ENCODE results near the gene UVRAG.
A peak's percentile ranks its signal among the peaks of the same experiment; 100 is the strongest.
"Not testable (repeated sequence)": the region's sequence is repeated elsewhere in the genome, so short reads cannot be mapped to it uniquely, and the experiment has no call there.

UVRAG gene

DNA sequence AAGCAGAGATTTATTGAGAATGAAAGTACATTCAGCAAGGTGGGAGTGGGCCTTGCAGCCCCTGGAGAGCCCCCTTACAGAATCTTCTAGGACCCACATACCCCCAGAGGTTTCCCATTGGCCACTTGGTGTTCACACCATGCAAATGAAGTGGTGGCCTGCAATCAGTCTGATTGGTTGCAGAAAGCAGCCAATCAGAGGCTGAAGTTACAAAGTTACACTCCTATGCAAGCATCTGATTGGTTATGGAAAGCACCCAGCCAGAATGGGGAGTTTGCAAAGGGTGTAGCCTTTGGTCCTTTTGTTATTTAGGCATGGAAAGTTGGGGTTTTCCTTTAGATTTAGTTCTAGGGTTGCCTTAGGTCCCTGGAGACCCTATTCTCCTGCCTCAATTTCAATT is 34.9 kb downstream of the UVRAG start:
- no peak for DNase-seq

DNA sequence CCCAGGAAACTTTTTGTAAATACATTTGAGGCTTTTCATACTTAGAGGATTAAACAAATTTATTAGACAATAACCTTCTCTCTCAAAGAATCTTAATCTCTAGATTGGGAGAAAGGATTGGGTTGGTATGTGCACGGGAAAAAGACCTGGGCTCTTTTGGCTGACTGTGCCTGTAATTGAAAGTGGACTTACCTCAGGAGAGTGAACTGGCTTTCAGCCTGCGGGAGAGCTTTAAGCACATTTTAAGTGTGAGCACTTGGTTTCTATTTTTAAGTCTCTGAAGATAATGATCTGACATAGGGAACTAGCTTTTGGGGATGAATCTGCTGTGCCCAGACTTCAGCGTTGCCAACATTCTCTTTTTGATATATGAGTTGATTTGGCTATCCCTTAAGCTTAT is 35.8 kb downstream of the UVRAG start:
- peak; percentile 24 for DNase-seq

DNA sequence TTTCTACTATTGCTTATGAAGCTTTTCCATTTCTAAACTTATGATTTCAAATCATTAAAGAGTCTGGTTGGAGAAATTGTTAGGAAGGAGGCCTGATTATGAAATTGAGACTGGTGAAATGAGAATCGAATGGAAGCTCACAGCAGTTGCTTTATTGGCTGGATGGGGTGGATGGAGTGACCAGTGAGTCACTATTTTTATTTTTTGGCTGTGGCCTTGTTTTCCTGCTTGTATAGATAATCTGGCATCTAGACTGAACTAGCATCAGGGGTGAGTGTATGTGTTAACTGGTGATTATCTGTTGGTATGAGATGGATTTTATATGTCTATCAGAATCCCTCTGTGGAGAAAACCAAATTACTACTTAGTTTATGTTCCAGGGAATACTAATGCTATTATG is 36.2 kb downstream of the UVRAG start:
- DNase-seq, result no peak

DNA sequence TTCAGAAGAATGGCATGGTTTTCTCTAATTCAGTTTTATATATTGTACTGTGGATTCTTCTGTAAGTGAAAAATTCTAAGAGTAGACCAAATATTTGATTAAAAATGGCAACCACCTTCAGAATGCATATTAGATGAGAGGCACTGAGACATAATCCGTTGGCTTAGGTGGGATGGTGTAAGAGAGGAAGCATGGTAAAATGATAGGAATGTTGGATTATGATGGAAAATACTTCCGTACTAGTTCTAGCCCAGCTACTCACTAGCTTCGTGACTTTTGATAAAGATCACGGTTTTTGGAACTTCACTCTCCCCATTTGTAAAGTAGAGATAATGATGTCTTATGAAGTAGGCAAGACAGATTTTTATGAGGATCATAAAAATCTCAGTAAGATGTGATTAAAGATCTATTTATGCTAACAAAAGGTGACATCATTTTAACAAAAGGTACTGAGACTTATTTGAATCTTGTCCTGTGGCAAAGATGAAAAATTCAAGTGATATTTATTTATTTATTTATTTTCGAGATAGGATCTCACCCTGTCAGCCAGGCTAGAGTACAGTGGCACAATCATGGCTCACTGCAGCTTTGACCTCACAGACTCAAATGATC is 37.5 kb downstream of the UVRAG start:
- no peak for DNase-seq

DNA sequence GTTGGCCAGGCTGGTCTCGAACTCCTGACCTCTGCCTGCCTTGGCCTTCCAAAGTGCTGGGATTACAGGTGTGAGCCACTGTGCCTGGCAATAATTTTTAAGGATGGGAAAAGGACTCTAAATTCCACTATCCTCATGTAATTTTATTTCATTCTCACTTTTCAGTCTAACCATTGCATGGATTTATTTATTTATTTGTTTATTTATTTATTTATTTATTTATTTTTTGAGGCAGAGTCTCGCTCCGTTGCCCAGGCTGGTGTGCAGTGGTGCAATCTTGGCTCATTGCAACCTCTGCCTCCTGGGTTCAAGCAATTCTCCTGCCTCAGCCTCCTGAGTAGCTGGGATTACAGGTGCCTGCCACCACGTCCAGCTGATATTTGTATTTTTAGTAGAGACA is 38.6 kb downstream of the UVRAG start:
- DNase-seq, result not testable (repeated sequence)

DNA sequence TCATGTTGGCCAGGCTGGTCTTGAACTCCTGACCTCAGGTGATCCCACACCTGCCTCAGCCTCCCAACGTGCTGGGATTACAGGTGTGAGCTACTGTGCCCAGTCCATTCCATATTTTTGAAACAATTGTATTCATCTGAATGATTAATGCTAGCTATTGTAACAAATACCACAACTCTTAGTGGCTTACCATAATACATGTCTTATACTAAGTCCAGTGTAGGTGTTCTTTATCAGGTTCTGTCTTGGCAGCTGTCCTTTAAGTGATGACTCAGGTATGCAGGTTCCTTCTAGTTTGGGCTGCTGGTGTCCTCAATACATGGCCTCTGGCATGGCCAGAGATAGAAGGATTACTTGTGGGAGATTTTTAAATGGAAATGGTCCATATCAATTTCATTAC is 39.0 kb downstream of the UVRAG start:
- no peak for DNase-seq

DNA sequence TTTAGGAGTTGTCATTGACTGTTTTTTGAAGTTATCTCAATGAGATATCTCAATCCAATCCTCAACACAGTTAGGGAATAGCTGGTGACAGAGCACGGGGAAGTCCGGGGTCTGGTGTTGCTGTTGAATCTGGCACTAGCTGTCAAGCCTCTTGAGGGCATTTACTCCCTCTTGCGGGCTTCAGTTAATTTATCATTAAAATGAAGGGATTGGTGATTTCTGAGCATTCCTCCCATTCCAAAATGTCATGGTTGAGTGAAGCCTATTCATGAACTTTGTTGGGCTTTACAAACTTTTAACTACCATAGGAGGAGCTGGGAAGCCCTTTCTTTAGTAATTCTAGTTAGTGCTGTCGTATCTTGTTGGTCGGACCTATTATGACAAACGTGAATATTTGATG is 40.2 kb downstream of the UVRAG start:
- no peak for DNase-seq

DNA sequence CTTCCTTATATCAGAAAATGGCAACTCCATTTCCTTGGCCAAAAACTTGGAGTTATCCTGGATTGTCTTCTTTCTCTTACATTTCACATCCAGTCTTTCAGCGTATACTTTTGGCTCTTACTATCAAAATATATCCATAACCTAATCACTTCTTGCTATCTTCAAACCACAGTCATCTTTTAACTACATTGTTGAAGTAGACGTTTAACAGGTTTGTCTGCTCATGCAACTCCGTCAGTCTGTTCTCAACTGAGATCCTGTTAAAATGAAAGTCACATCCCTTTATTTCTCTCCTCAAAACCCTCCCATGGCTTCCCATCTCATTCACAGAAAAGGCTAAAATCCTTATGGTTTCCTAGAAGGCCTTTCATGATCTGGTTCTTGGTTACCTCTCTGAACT is 41.9 kb downstream of the UVRAG start:
- no peak for DNase-seq

DNA sequence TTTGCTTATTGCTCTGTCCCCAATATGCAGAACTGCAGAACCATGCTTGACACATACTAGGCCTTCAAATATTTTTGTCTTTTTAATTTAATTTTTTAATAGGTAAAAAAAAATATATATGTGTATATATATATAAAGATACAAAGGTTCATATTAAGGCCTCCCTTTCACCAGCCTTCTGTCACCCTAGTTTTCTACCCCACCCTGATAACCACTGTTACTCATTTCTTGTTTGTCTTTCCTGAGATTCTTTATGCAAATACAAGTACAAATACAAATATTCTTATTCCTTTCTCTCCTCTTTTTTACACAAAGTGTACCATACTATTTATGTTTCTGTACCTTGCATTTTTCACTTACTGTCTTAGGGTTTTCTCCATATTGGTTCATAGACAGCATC is 43.0 kb downstream of the UVRAG start:
- DNase-seq, result no peak

DNA sequence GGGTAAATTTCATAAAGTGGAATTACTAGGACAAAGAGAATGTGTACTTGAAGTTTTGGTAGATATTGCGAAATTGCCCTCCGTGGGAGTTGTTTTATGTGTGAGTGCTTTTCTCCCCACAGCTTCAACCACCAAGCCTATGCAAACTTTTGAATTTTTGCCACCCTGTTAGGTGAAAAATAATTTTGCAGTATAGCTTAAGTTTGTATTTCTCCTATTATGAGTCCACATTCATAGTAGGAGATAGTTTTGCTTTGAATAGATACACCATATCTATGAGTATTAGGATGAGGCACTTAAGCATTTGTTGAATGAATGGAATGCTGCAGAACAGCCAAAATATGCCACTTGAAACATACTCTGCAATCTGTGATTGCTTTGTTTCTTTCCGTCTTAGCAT is 43.6 kb downstream of the UVRAG start:
- no peak for DNase-seq

DNA sequence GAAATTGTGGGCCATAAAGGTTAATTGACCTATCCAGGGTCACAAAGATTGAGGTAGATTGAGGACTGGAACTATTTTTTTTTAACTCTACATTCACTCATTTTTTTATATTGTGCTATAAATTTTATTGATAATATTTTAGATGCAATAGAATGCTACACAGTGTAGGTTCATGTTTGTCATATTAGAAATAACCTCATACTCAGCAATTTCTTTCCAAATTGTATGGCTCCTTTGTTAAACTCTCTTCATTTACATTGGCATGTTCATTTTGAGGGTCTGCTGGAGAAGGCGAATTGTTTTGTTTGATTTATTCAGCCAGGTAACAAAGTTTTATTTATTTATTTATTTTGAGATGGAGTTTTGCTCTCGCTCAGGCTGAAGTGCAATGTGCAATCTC is 44.6 kb downstream of the UVRAG start:
- DNase-seq, result no peak

DNA sequence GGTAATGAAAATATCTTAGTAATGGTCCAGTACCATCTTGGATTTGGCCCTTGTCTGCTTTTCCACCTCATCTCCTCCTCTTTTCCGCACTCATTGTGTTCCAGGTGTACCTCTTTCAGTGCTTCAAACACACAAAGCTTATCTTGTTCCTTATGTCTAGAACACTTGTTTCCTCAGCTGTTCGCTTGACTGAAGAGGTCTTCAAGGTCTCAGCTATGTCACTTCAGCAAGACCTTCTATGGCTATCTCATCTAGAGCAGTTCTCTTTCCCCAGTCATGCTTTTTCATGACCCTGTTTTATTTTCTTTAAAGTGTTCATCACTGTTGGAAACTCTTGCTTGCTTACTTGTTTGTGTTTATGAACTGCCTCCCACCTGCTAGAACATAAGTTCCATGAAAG is 47.4 kb downstream of the UVRAG start:
- no peak for DNase-seq

DNA sequence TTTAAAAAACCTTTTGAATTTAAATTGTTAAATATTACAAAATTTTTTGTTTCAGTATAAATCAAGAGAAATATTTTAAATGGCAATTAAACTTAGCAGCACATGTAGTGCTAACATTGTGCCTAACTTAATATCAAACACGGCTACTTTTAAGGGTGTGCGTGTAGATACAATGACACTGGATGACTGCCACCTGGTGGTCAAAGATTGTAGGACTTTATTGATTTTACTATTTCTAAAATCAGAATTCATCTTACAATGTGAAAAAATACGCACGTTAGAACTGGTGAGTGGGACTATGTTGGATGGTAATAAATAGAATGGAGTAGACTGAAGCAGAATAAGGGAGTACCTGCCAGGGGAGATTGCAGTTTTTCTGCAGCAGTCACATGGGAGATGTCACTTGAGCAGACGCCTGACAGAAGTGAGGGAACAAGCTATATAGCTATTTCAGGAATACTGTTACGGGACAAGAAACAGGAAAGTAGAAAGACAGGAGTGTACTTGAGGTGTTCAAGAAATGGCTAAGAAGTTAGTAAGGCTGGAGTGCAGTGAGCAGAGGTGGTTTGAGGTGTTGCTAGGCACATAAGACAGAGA is 52.9 kb downstream of the UVRAG start:
- peak; percentile 68 for DNase-seq

DNA sequence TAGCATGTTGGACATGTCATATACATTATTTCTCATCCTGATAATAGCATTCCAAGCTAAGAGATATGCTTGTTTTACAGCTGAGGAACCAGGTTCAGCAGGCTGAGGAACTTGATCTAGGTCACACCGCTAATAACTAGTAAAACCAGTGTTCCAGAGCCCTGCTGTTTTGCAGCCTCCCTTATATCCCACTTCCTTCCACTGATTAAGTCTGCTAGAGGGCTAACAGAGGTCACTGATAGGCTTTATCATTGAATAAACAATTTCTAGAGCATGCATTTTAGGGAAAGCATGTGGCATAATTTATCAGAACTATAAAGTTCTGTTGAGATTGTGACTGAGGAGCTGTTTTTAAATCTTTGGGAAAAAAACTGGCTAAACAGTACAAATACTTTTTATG is 54.0 kb downstream of the UVRAG start:
- DNase-seq, result no peak

DNA sequence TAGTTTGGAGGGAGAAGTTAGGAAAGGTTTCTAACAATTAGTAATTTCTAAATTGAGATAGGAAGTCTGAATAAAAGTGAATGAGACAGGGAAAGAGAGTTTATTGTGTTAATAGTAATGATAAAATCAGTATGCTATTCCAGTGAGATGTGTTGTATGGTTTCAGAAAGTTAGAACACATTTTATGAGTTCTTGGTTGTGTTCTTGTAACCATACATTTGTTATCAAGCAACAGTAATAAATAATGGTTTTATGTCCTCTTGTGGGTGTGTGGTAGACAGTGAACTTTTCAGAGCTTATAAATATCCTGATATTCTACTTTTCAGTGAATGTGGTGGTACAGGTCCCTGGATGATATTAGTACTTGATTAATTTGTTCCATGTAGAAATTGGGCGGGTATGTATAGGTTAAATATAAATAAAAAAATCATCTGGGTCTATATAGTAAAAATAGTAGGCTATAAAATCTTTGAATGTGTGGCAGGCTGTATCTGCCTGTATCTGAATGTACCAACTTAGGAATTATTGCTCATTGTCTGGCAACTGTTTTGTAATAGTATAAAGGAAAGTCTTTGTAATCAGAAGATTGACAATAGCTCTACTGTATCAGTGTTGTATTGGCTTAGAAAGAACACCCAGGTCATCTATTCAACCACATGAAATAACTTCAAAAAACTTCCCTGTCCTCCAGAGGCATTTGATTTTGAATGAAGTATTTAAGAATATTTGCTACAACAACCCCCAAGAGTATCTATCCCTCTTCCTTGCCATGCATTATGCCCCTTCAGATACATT is 54.8 kb downstream of the UVRAG start:
- DNase-seq, result no peak

DNA sequence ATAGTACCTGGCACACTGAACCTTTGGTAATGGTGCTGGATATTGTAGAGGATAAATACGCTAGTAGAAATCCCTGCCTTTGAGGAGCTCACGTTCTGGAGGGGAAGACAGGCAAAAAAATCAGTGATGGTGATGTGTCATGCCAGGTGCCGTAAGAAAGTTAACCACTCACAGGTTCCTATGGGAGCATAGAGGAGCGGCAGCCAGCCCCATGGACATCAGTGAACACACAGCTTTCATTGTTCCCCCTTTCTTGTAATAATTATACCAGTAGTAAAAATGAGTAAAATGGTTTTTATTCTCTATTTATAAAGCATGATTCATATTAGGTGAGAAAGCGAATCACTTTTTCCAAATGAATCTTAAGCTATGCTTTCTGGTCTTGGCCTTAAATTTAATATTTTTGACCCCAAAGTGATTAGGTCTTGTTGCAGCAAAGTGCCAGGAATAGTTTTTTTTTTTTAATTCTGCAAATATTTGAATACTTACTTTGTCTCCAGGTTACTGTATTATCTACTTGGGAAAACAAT is 57.9 kb downstream of the UVRAG start:
- DNase-seq, result no peak

DNA sequence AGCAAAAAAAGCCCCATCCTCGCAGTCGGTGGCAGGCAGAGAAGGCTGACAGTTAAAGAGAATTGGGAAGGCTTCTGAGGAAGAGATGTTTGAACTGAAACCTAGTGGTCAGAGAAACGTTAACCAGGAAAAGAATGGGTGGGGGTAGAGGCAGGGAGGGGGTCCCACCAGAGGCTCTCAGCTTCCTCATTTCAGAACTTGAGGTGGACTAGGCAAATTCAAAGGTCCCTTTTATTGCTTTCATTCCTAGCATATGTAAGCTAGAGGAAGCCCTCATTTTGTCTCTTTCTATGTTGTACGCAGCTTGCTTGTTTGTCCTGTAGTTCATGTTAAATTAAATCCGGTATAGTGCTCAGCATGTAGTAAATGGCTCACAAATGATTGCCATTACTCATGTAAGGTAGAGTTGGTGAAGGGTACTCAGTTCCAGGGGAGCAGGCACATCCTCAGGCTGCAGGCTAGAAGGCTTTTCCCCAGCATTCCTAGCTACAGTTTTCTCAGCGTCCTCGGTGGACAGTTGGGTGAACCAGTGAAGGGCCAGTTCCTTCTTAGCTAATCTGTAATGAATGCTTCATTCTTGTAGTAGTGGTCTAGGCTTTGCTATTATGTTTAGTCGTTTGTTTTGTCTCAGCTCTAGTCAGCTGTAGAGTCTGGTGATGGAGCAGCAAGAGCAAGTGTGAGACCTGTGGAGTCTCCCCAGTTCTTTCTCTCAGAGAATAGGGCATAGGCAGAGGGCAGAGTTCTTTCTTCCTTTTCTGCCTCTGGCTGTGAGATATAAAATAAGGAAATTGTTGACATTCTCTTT is 58.6 kb downstream of the UVRAG start:
- no peak for DNase-seq

DNA sequence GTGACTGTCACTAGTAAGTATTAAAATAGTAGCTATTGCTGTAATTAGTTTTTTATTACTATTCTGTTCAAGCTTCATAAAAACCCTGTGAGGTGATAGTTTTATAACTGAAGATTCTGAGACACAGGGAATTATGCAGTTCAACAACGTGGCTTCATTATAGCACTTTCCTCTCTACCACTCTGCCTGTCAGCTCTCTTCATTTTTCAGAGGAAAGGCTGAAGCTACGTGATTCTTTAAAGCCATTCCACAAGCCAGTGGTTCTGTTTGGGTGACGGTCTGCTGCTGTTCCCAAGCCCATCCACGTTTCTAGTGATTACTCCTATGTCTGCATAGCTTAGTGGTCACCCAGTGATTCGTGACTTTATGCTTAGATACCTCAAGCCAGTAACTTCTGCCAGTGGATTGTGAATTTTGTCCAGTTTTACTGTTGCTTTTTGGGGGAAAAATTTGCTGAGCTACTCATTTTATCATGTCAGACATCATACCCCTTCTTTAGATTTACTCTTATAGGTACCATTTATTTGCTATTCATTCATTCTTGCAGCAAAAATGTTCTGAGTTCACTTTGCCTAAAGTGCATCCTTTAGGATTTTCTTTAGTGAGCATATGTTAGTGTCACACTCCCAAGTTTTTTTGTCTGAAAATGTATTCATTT is 59.8 kb downstream of the UVRAG start:
- DNase-seq, result no peak

DNA sequence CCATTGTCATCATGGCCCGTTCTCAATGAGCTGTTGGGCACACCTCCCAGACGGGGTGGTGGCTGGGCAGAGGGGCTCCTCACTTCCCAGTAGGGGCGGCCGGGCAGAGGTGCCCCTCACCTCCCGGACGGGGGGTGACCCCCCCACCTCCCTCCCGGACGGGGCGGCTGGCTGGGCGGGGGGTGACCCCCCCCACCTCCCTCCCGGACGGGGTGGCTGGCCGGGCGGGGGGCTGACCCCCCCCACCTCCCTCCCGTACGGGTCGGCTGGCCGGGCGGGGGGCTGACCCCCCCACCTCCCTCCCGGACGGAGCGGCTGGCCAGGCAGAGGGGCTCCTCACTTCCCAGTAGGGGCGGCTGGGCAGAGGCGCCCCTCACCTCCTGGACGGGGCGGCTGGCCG is 62.3 kb downstream of the UVRAG start:
- DNase-seq, result not testable (repeated sequence)

DNA sequence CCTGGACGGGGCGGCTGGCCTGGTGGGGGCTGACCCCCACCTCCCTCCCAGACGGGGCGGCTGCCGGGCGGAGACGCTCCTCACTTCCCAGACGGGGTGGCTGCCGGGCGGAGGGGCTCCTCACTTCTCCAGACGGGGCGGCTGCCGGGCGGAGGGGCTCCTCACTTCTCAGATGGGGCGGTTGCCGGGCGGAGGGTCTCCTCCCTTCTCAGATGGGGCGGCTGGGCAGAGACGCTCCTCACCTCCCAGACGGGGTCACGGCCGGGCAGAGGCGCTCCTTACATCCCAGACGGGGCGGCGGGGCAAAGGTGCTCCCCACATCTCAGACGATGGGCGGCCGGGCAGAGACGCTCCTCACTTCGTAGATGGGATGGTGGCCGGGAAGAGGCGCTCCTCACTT is 62.9 kb downstream of the UVRAG start:
- not testable (repeated sequence) for DNase-seq

DNA sequence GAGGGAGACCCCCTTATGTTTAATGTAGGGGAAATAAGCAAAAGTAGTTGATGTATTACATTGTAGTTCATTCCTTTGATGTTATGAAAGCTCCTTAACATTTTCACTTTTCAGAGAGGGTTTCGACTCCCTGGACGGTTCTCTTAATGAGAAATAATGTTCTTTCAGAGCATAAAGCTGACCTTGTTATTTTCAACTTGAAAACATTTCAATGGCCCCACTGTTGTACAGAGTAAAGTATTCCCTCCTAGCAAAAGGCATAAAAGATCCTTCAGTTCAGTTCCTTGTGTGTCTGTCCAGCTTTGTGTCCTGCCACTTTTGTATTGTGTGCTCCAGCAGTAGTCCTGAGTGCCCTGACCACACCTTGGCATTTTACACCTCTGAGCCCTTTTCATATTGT is 63.9 kb downstream of the UVRAG start:
- no peak for DNase-seq

DNA sequence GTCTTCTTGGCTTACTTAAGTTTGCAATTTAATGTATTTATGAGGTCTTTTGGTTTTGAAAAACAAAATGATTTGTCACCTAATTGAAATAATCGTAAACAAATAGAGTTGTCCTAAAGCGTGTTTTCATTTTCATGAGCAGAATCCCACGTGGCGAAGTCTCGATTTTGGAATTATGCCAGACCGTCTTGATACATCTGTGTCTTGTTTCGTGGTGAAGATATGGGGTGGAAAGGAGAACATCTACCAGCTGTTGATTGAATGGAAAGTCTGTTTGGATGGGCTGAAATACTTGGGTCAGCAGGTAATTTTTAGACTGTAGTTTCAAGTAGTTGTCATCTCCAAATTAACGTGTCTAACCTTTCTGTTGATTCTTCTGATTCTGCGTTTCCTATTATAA is 64.7 kb downstream of the UVRAG start:
- no peak for DNase-seq

DNA sequence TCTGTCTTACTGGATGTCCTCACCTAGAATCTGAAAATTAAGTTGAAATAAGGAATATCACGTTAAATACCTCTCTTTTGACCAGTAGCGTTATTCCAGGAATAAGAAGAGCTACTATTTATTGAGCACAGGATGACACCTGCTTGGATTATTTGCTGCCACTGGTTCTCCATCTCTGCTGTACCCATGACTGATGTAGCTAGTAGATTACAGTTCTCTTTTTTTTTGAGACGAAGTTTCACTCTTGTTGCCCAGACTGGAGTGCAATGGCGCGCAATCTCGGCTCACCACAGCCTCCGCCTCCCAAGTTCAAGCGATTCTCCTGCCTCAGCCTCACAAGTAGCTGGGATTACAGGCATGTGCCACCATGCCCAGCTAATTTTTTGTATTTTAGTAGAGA is 65.3 kb downstream of the UVRAG start:
- not testable (repeated sequence) for DNase-seq

Data from DMS79 treated with DMSO at 0.1 percent for 48 hours (cell line).